ENCODE measurements around the gene NKX6-2.

GRCh38 chr10:132804785-132805426 lies 19.0 kb upstream of the NKX6-2 start:
- TF ChIP-seq CTCF (IDR thresholded peaks at IDR 0.05) (no peak), POLR2AphosphoS5 (IDR thresholded peaks at IDR 0.05) (no peak)

Data from gastroesophageal sphincter (tissue), 3 donors.